Loucy (cell line): ENCODE data around the gene ZNF783.

Experiments used
- EZH2phosphoT487 ChIP-seq: fragments of 200-600 bp; IDR thresholded peaks from 2 replicates; pipeline ENCODE4 v1.6.1; 2018; ENCODE audit warnings: antibody characterized with exemption, mild to moderate bottlenecking, moderate library complexity, borderline replicate concordance
- TF ChIP-seq, protein P1 (sequence below): fragments of 200-600 bp; sonication (generic); conservative IDR thresholded peaks from 2 replicates; pipeline ENCODE4 v1.5.1; 2014; ENCODE audit warnings: mild to moderate bottlenecking, antibody characterized with exemption, low read length

DNA sequence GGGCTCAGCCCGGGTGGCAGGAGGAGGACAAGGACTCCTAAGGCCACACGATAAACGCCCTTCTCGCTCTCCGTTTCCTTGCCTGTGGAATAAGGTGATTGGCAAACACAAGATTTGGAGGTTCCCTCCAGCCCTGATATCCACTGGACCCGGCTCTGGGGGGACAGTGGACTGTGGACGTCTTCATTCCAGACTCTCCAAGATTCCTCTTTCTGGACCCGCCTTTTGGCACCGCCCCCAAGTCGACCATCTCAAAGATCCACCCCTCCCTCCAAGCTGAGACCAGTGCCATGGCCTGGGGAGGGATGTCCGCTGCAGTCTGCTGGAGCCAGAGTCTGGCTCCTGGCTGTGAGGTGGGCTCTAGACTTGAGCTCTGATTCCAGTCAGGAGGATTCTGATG is 23.6 kb downstream of the ZNF783 start:
- TF ChIP-seq EZH2phosphoT487 = no peak
- TF ChIP-seq, protein P1, sequence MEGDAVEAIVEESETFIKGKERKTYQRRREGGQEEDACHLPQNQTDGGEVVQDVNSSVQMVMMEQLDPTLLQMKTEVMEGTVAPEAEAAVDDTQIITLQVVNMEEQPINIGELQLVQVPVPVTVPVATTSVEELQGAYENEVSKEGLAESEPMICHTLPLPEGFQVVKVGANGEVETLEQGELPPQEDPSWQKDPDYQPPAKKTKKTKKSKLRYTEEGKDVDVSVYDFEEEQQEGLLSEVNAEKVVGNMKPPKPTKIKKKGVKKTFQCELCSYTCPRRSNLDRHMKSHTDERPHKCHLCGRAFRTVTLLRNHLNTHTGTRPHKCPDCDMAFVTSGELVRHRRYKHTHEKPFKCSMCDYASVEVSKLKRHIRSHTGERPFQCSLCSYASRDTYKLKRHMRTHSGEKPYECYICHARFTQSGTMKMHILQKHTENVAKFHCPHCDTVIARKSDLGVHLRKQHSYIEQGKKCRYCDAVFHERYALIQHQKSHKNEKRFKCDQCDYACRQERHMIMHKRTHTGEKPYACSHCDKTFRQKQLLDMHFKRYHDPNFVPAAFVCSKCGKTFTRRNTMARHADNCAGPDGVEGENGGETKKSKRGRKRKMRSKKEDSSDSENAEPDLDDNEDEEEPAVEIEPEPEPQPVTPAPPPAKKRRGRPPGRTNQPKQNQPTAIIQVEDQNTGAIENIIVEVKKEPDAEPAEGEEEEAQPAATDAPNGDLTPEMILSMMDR = no peak
